Measurements from ENCODE around the gene PMVK. TPM values are rescaled to one million over a fixed set of nuclear protein-coding genes. Genes with fewer than 3 reads are reported as not detected.

The PMVK gene
- total and polyA plus RNA-seq, 10 of the 15 experiments (the other 5 are each of a cell fraction or from before 2014, with no cell fraction given): 6.0 to 121 (median 49.4) TPM

- H3K27me3 ChIP-seq (replicated peaks in 1 of 2; ENCODE audit: control insufficient read depth in 2 of 2, insufficient read depth in 2 of 2, low read length in 1 of 2): no peaks in the 10 kb centered on the region
- no peak overlapping the region for H3K4me2 ChIP-seq (ENCODE audit: control insufficient read depth, insufficient read depth)
- no peak for FAIRE-seq
- H3K27ac ChIP-seq (ENCODE audit: control insufficient read depth, insufficient read depth): no peak overlapping the region
- CTCF ChIA-PET: no interaction called here
- no peak overlapping the region for H3K9ac ChIP-seq (ENCODE audit: control insufficient read depth, insufficient read depth, low read length)
- no peaks in the 10 kb centered on the region for H3K79me2 ChIP-seq (ENCODE audit: control insufficient read depth, insufficient read depth, low read length)
- DNase-seq (ENCODE audit: low read depth, low spot score): no peak
- WGBS (ENCODE audit: insufficient coverage, insufficient replicate concordance, low lambda C conversion rate, missing lambda C conversion rate): 69% methylated on average over 3 of the region's 3 CpGs
- H4K20me1 ChIP-seq (ENCODE audit: control insufficient read depth, insufficient read depth): no peaks in the 10 kb centered on the region
- POLR2A ChIA-PET: no interaction called here
- no peak overlapping the region for H3K4me3 ChIP-seq
- no peak for ATAC-seq
- SMC1A ChIA-PET (ENCODE audit: uncharacterized antibody, unreplicated experiment): no interaction called here
- no TSS peak for BruUV-seq (replicated peaks)
- H3K9me3 ChIP-seq (replicated peaks; ENCODE audit: control insufficient read depth, insufficient read depth, low read length): no peaks in the 10 kb centered on the region
- no peak overlapping the region for H2AFZ ChIP-seq (ENCODE audit: control insufficient read depth, low read depth, low read length)
- RAD21 ChIA-PET (ENCODE audit: unreplicated experiment): no interaction called here
- intact Hi-C loops (cut with micrococcal nuclease; ENCODE audit: unreplicated experiment): no loop called here
- peaks cover 22 to 27% of the 10 kb centered on the region in 2 experiments for H3K36me3 ChIP-seq (ENCODE audit: control insufficient read depth in 2 of 2, insufficient read depth in 2 of 2, low read length in 1 of 2)
- H3K4me1 ChIP-seq (ENCODE audit: control insufficient read depth, insufficient read depth, low read length): no peaks in the 10 kb centered on the region
- in situ Hi-C loops (cut with MboI): no loop called here
- no peak for TF ChIP-seq IRF4 (IDR thresholded peaks at IDR 0.05; ENCODE audit: low read depth, low read length)
- TF ChIP-seq IKZF1 (conservative IDR thresholded peaks at IDR 0.05): no peak
- no peak for TF ChIP-seq BRCA1 (IDR thresholded peaks at IDR 0.05; ENCODE audit: low read depth, low read length)
- no peak for TF ChIP-seq SREBF2 (IDR thresholded peaks at IDR 0.05; ENCODE audit: low read length)
- TF ChIP-seq KAT2A (conservative IDR thresholded peaks at IDR 0.05; ENCODE audit: control insufficient read depth, low read depth, low read length): no peak
- no peak for TF ChIP-seq ZNF592 (IDR thresholded peaks at IDR 0.05)
- TF ChIP-seq DPF2 (IDR thresholded peaks at IDR 0.05): no peak
- no peak for TF ChIP-seq REST (IDR thresholded peaks at IDR 0.05; ENCODE audit: low read depth, low read length)
- no peak for TF ChIP-seq ATF2 (IDR thresholded peaks at IDR 0.05; ENCODE audit: low read length)
- TF ChIP-seq NFXL1 (IDR thresholded peaks at IDR 0.05; ENCODE audit: borderline replicate concordance): no peak
- TF ChIP-seq FOS (IDR thresholded peaks at IDR 0.05; ENCODE audit: borderline replicate concordance, extremely low read depth, insufficient read length): no peak
- no peak for TF ChIP-seq TCF7 (IDR thresholded peaks at IDR 0.05; ENCODE audit: borderline replicate concordance)
- no peak for TF ChIP-seq GATAD2B (conservative IDR thresholded peaks at IDR 0.05; ENCODE audit: low read depth)
- TF ChIP-seq BMI1 (IDR thresholded peaks at IDR 0.05; ENCODE audit: borderline replicate concordance): no peak
- TF ChIP-seq STAT3 (IDR thresholded peaks at IDR 0.05; ENCODE audit: low read depth, low read length): no peak
- TF ChIP-seq SIX5 (IDR thresholded peaks at IDR 0.05; ENCODE audit: low read depth, low read length, severe bottlenecking): no peak
These were observed 11.0 kb downstream of the PMVK start for GRCh38 chr1:154925335-154926170.
